GM10248 (cell line): ENCODE measurements around the gene GRAMD2B.
"Not testable (repeated sequence)": the region's sequence is repeated elsewhere in the genome, so short reads cannot be mapped to it uniquely, and the experiment has no call there.

Source experiments
- CTCF ChIA-PET: fragments of 300-600 bp; sonication (Branson Sonifier 250); formaldehyde crosslinking; extraction: SDS; loops from one replicate; lab custom pipeline; 2021; ENCODE audit warnings: antibody characterized with exemption; lab: Yijun Ruan, JAX
- POLR2A ChIA-PET: fragments of 350-650 bp; sonication (Branson Sonifier 250); formaldehyde crosslinking; extraction: SDS; loops from one replicate; lab custom pipeline; 2020; ENCODE audit warnings: antibody characterized with exemption; lab: Yijun Ruan, JAX
- DNase-seq: peaks from one replicate; pipeline ENCODE4 v3.0.0; 2012; ENCODE audit errors: extremely low spot score
- TF ChIP-seq, protein P1 (sequence below): IDR thresholded peaks from 2 replicates; pipeline ENCODE4 v1.5.1; 2012; ENCODE audit warnings: mild to moderate bottlenecking, low read depth; ENCODE audit errors: extremely low read depth, missing control alignments, control extremely low read depth

Gene GRAMD2B

DNA sequence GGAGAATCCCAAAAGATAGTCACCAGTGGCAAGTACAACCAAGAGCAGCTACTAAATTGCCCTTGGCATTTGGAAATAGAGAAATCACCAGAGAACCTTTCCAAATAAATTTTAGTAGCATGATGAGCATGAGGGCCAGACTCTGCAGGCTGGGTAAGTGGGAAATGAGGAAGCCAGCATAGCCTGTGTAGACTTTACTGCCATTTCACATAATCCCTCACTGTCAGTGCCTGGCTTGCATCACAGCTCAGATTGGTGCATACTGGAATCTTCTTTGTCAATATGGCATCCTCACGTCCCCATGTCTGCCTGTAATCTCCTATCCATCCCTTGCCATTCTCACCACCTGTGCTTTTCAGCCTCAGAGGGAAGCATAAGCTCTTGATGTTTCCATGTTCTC is 14.5 kb downstream of the GRAMD2B start:
- ChIA-PET POLR2A (no interaction called here), CTCF (interaction anchor here (0.9 to 1.8 kb wide), 4 partner anchors 12 to 62 kb away, joined by 3 to 6 read pairs (median 3); partner anchors contain the start of gene GRAMD2B)
- DNase-seq: no peak
- TF ChIP-seq, protein P1, sequence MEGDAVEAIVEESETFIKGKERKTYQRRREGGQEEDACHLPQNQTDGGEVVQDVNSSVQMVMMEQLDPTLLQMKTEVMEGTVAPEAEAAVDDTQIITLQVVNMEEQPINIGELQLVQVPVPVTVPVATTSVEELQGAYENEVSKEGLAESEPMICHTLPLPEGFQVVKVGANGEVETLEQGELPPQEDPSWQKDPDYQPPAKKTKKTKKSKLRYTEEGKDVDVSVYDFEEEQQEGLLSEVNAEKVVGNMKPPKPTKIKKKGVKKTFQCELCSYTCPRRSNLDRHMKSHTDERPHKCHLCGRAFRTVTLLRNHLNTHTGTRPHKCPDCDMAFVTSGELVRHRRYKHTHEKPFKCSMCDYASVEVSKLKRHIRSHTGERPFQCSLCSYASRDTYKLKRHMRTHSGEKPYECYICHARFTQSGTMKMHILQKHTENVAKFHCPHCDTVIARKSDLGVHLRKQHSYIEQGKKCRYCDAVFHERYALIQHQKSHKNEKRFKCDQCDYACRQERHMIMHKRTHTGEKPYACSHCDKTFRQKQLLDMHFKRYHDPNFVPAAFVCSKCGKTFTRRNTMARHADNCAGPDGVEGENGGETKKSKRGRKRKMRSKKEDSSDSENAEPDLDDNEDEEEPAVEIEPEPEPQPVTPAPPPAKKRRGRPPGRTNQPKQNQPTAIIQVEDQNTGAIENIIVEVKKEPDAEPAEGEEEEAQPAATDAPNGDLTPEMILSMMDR: no peak

GRCh38 chr5:126438267-126438666 is 15.1 kb downstream of the GRAMD2B start:
- POLR2A ChIA-PET: no interaction called here
- DNase-seq: peak; percentile 51
- CTCF ChIA-PET: interaction anchor here (0.9 to 1.8 kb wide), 3 partner anchors 15 to 61 kb away, joined by 3 to 6 read pairs (median 3); partner anchors contain the start of gene GRAMD2B
- TF ChIP-seq, protein P1: no peak

GRCh38 chr5:126438868-126439267 is 15.7 kb downstream of the GRAMD2B start:
- TF ChIP-seq, protein P1: no peak
- DNase-seq: no peak
- ChIA-PET POLR2A (no interaction called here), CTCF (interaction anchor here (1.3 to 1.8 kb wide), 2 partner anchors 15 to 61 kb away, joined by 3 to 6 read pairs; partner anchors contain the start of gene GRAMD2B)

DNA sequence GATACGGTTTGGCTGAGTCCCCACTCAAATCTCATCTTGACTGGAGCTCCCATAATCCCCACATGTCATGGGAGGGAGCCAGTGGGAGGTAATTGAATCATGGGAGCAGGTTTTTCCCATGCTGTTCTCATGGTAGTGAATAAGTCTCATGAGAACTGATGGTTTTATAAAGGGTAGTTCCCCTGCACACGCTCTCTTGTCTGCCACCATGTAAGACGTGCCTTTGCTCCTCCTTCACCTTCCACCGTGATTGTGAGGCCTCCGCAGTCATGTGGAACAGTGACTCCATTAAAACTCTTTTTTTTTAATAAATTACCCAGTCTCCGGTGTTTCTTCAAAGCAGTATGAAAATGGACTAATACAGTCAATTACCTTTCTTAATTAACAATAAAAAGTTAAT is 16.5 kb downstream of the GRAMD2B start:
- POLR2A ChIA-PET, DNase-seq: not testable (repeated sequence)
- CTCF ChIA-PET: interaction anchor here (1.6 to 1.8 kb wide), 2 partner anchors 10 to 60 kb away, joined by 4 to 6 read pairs; no protein-coding TSS in a partner anchor

DNA sequence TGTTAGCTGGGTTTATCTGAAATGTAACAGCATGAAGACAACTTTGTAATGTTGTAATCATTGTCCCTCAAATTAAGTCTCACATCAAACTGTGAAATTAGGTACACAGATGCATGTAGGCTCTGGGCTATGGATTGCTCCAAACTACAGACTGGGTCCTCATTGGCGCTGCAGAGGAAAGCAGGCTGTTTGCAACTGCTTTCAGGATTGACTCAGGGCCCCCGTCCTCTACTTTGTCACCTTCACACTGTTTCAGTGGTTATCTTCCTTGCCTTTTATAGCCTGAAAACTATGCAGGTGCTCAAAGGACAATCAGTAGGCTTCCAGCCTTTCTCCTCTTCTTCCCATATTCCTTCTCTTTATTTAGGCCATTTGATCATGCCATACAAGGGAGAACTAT is 18.0 kb downstream of the GRAMD2B start:
- TF ChIP-seq, protein P1: no peak
- DNase-seq: no peak
- ChIA-PET POLR2A (no interaction called here), CTCF (interaction anchor here (1.6 kb wide), 2 partner anchors 9 to 80 kb away, joined by 3 to 4 read pairs; no protein-coding TSS in a partner anchor)

- TF ChIP-seq, protein P1: no peak
- CTCF ChIA-PET: interaction anchor here (1.3 to 1.5 kb wide), 3 partner anchors 20 to 56 kb away, joined by 3 to 4 read pairs (median 3); partner anchors contain the start of gene GRAMD2B
- peak; percentile 58 for DNase-seq
- POLR2A ChIA-PET: no interaction called here
These were observed 20.2 kb downstream of the GRAMD2B start for GRCh38 chr5:126443374-126443851.

DNA sequence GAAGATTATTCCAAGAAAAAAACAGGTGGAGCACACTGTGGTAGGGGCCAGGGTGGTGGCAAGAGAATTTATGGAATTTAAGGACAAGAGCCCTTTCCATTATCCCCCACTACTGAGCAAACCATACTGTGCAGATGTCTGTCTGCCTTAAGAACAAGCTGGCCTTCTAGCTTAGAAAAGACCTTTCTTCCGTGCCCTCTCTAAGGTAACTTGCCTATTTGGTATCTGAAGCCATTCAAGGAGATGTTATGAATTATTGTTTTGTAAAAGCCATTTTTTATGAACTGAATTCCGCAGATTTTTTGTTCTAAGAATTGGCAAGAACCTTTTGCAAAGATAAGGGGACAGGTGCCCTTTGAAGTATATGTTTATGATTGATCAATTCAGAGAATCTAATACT is 20.9 kb downstream of the GRAMD2B start:
- POLR2A ChIA-PET: no interaction called here
- no peak for DNase-seq
- CTCF ChIA-PET: interaction anchor here (1.3 to 1.5 kb wide), 5 partner anchors 11 to 57 kb away, joined by 3 to 4 read pairs (median 3); partner anchors contain the start of gene GRAMD2B
- TF ChIP-seq, protein P1: no peak
